Activated gamma-delta T cell (primary cell): ENCODE results near the gene SNORC.

ENCODE experiments used
- DNase-seq: peaks from one replicate; lab custom pipeline; 2025; lab: John Stamatoyannopoulos, UW

The SNORC gene

DNA sequence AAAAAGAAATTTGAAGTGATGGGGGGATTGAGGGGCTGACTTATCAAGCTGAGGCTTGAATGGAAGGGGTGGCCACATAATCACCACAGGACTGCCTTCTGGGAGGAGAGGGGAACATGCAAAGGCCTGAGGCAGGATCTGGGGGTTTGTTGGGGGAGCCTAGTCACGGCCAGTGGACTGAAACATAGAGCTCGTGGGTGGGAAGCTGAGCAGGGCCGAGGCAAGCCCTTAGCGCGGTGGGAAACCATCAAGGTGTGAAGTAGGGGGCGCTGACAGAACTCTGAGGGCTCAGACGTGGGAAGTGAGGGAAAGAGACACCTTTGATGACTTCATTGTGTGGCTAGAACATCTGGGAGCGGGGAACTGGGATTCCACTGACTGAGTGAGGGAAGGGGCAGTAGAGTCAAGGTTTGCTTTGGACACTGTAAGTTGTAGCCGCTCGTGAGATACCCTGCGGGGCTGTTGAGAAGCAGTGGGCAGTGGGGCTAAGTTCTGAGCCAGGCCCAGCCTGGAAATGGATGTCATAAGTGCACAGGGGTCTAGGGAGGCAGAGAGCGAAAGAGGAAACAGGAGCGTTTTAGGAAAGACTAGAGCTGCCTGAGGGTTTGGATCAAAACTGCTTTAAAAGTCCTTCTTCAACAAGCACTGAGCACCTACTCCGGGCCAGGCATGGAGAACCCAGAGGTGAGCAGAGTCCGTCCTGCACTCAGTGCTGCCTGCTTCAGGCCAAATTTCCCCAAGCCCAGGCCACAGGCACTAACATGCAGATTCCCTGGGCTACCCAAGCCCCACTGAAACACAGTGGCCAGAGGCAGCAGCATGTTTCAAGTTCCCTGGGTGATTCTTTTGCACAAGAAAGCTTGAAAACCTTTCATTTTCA is 686 bp upstream of the SNORC start:
- no peak for DNase-seq

DNA sequence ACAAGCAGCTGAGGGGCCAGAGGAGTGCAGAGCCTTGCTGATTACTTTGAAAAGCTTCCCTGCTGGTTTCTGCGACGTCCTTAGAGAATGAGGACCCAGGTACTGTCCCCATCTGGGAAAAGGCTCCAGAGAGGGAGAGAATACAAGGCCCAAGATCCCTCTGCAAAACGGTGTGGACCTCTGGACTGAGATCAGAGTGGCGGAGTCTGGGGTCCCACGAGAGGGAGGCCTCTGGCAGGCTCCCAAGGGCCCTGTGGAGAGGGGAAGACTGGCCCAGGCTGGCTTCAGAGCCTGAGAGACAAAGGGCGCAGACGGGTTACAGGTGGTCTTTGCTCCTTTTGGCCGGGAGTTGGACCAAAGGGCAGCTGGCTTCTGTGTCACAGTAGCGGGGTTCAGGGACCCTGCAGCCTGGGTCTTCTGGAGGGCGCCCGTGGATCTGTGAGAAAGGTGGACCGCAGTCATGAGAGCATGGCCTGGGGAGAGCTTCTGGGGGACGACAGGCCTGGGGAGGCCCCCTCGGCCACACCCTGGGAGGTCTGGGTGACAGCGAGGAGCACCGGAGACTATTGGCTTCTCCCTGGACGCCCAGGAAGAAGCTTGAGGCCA is 805 bp downstream of the SNORC start:
- no peak for DNase-seq

DNA sequence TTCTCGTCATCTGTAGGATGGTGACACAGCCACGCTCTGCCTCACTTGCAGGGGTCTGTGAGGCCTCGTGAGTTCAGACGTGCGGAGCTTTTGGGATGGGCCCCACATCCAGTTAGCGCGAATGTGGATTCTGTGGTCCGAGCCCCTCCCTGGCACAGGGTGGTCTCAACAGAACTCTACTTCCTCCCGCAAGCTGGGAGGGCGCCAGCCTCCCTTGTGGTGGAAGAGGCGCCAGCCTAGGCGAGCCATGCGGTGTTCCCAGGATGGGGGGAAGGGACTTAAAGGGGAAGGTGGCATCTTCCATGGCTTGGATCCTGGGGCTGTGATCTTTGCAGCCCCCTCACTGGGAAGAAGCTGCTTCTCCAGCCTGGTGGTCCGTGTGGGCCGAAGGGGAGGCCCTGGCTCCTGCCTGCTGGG is 1.4 kb downstream of the SNORC start:
- DNase-seq: no peak

DNA sequence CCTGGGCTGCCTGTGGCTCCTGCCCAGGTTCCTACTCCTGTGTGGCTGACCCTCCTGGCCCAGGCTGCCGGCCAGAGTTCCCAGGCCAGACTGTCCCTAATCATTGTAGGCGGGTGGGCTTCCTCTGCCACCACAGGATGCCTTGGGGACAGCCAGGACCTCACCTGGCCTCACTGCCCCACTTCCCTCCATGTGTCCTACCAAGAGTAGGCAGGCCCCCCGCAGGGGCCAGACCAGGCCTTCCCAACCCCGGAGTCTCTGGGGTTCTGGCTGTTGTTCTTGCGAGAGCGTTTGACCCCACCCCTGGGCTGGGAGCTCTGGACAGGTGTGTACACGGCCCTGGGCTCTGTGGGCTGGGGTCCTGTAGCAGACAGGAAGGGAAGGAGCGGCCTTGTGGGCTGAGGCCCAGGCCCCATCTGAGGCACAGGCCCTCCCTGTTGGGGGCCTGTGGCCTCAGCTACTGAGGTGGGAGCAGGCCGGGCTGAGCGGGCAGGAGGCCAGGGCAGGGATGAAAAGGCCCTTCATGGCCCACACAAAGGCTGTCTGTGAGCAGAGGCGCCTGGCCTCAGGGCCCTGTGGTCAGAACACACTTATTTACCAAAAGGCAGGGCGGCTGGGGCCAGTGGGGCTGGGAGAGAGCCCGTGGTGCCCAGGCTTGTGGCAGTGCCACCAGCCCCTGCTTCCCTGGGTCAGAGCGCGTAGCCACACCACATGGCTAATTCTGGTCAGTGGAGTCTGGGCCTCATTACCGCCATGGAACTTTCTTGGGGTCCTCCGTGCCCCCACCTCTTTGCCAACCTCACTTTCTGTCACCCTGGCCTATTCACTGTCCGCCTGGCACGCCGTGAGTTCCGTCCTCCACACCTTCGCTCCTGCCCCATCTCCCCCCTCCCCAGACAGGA is 2.0 kb downstream of the SNORC start:
- no peak for DNase-seq

DNA sequence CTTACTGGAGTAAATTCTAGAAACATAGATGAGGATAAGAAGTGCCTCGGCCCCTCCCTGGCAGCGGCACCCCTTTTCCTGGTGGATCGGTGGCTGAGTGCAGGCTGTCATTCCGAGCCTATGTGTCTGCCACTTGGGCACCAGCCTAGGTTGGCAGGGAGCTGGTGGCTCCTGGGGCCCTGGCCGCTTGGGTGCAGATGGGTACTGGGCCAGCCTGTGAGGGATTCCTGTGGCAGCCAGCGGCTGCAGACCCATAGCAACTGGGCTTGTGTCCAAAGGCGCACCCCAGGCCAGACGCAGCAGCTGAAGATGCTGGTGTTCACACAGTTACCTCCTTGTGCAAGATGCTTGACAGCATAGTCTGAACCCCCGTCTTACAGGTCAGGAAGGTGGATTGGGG is 2.8 kb downstream of the SNORC start:
- DNase-seq: no peak

DNA sequence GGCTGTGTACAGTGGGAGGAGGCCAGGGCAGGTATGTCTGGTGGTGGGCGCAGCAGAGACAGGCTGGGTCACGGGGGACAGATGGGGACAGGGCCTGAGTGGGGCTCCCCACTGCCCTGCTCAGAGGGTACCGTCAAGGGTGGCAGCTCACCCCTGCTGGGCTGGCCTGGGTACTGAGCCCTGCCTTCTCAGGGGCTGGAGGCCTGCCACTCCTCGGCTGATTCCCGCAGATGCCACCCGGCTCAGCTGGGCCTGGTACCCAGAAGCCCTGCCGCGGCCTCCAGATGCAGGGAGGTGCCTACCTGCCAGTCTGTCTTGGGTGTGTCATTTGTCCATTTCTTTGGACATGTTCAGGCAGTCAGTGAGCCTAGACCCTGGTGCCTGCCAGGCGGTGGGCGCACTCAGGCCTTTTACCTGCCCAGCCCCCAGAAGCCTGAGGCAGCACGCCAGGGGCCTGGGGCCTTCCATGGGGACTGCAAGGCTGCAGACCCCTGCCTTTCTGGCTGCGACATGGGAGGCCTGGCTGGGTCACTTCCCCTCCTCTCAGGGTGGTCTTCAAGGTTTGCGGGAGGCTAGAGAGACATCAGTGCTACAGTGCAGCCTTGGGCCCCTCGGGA is 3.3 kb downstream of the SNORC start:
- DNase-seq: no peak

DNA sequence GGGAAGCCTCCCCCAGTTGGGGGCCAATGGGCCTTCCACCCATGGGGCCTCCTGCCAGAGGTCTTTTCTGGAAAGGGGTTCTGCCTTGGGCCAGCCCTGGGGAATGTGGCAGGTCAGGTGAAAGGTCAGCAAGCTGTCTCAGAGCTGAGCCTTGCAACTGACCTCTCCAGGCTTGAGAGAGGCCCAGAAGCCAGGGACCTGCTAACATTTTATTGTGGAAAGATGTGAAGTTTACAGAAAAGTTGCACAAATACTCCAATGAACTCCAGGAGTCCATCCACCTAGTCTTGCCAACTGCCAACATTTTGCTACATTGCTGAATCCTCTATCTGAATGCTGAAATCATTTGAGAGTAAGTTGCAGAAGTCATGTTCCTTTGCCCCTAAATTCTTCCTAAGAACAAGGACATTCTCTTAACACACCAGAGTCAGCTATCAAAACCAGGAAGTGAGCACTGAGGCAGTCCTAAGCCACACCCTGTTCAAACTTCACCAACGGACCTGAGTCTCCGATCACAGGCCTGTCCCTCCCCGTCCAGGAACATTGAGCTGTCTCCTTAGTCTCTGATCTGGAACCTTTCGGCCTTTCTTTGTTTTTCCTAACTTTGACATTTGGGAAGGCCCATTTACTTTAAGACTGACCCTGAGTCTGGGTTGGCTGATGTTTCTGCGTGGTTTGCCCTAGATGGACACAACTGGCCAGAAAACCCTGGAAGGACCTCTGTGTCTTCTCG is 4.0 kb downstream of the SNORC start:
- no peak for DNase-seq

DNA sequence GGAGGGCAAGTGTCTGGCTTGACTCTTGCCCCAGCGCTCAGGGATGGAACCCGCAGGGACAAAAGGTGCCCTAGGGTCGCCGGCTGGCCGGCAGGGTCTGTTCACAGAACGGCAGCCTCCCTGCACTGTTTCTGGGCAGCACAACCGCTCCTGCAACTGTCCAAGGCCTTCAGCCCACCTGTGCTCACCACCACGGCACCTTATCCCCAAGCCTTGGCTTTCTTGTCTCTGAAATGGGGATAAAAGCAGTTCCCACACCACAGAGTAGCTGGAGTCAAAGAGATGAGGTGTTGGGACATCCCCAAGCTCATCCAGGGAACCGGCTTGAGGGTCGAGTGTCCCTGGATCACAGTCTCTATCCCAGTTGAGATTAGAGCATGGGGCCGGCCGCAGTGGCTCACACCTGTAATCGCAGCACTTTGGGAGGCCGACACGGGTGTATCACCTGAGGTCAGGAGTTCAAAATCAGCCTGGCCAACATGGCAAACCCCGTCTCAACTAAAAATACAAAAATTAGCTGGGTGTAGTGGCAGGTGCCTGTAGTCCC is 4.7 kb downstream of the SNORC start:
- DNase-seq: no peak

DNA sequence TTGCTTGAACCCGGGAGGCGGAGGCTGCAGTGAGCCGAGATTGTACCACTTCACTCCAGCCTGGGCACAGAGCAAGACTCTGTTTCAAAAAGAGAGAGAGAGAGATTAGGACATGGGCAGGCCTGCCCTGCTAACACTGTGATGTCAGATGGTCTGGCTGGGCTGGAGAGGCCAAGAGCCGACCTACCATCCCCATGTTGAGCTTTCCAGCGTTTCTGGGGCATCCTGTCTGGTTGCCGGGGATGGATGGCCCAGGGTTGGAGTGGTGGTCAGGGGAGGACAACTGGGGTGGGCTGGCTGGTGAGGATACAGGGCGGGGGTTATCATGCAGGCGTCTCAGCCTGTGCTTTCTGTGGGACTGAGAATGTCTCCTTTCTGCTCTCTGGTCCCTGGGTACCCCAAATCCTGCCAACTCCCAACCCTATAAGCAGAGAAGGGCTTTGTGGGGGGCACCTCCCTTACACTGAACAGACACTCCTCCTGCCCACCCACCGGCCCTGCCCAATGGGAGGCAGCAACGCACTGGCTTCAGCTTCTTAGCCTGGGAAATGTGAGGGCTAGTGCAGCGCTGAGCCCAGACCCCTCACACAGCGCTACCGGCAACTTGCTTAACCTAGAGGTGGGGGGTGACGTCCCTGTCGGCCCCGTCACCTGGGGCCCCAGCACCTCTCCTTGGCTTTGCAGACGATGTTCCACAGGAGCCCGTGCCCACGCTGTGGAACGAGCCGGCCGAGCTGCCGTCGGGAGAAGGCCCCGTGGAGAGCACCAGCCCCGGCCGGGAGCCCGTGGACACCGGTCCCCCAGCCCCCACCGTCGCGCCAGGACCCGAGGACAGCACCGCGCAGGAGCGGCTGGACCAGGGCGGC is 5.4 kb downstream of the SNORC start:
- DNase-seq: no peak

DNA sequence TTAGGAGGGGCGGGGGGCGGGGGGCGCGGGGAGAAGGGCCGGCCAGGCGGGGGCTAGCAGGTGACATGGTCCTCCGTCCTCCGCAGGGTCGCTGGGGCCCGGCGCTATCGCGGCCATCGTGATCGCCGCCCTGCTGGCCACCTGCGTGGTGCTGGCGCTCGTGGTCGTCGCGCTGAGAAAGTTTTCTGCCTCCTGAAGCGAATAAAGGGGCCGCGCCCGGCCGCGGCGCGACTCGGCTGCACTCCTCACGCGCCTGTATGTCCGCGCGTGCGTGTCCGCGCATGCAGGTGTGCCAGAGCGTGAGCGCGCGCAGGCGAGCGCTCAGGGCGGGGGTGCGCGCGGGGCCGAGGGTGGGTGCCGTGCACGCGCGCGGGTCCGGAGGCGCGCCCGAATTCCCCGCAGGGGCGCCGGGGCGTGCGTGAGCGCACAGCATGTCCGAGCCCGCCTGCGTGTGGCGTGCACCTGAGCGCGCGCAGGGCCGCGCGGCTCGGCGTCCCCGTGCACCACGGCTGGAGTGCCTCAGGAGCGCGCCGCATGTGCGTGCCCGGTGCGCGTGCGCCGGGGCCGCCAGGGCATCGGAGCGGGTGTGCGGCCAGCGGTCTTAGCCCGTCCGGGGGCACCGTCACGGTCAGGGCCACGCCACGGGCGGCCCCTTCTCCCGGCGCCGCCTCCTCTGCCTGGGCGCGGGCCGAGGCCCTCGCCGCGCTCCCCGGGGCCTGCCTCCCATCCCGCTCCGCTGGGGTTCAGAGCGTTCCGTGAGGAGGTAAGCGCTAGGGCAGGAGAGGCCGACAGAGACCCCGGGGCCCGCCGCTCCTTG is 6.3 kb downstream of the SNORC start:
- no peak for DNase-seq

DNA sequence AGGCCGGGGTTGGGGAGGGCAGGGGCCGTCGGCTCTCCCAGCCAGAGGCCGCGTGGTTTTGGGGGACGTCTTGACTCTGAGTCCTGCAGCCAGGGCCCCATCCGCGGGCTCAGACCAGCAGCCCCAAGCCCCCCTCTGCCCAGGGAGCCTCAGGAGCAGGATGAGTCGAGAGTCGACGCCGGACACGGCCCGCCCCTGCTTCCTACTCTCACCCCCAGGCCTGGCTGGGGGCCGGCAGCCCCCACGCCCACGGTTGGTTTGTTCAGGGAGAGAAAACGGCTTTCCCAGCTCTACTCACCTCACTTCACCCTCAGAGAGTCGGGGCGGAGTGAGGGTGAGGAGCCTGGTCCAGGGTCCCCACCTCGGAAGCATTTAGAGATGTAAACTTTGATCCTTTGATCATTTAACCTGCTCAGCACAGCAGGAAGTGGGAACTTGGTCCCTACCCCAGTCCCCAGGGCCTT is 6.9 kb downstream of the SNORC start:
- no peak for DNase-seq

DNA sequence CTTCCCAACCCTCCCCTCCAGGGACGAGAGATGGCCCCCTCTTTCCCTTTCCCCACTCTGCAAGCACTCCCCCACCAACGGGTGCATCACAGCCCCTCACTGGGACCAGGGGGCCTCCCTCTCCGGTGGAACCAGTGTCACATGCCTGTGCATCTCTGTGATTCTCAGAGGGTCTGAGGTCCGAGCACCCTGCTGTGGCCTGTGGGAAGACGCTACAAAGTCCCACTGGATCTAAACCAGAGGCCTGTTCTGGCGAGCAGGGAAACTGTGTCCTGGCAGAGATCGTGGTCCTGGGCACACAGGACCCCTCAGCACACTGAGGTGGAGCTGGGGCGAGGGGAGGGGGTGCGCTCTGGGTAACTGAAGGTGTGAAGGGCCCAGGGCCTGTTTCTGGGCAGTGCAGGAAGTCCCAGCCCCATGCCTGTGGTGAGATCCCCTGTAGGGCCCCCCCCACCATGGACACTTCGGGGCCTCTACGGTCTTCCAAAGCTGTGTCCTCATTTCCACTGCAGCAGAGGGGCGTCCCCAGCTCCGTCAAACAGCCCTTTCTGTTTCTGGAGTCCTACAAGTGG is 8.0 kb downstream of the SNORC start:
- no peak for DNase-seq

DNA sequence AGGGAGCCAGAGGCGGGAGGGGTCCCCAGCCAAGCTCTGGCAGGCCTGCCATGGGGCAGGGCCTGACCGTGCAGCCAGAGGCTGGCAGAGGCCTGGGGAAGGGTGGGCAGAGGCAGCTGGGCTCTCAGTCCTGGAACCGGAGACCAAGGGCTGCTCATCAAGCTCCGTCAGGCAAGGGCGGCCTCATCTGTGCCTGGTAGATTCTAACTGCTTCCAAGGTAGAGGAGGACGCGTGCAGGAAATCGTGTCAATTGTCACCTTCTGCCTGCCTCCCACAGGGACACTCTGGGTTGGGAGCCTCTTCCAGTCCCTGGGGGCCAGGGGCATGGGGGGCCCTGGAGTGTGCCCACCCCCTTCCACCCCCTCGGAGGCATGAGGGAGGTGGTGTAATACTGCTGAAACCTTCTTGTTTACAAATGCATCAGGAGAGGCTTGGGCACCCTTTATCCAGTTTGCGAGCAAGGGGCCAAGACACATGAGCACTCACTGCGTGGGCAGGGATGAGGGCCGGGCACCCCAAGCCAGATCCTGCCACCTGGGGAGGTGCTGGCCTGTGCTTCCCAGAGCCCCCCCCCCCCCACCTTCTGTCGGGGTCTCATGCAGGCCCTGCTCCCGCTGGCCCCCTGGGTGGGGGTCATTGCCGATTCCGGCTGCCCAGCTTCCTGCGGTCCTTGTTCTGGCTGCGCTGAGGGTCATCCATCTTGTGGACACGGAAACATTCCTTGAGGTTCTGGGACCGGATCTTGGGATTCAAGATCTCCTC is 9.0 kb downstream of the SNORC start:
- DNase-seq: no peak

DNA sequence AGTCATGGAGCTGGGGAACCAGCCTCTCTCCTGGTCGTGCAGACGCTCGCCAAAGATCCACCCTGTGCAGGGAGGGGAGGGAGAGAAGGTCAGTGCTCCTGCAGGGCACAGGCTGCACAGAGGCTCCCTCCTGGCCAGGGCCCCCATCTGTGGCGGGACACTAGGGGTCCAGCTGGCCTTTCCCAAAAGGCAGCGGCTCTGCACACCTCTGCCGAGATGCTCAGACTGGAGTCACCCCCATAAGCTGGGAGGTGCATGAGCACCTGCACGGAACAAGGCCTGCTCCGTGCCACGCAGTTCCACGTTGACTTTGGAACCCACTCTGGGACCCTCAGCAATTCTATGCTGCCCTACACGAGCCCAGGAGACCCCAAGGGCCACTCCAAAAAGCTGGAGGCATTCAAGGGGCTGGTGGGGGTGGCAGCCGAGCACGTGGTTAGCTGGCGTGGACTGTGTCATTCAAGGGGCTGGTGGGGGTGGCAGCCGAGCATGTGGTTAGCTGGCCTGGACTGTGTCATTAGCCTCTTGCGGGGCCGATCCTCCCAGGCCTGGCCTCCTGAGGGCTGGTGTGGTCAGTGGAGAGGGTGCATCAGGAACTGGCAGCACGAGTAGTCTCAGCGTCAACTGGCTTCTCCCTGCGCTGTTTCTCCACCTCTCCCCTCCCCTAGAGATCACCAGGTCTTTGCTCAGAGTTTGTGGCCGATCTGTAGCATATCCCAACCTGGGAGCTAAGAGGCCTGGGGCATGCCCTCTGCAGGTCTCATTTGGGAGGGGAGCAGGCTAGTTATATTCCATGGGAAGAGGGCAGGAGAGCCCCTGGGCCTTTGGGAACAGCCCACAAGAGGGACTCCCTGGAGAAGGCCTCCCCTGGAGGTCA is 9.8 kb downstream of the SNORC start:
- DNase-seq: no peak

DNA sequence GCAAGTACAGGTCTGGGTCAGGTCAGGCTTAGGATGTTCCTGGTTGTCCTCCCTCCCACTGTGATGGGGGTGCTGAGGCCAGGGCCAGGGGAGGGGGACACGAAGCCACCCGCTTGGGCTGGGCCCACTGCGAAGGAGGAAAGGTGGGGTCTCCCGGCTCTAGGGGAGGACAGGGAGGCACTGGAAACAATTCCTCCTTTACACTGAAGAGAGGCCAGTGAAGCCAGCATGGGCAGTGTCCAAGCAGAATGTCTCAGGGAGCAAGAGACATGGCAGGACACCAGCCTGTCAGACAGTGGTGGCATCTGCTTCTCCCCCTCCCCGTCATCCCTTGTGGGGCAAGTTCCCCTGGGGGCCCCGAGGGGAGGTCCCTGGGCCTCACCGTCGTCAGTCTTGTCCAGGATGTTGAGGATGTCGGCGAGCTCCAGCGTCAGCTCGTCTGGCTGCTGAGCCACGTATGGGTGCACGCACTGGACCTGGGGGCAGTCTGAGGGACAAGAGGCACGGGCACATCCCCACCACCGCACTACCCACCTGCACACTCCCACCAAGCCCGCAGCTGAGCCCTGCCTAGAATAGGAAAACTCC is 10.8 kb downstream of the SNORC start:
- no peak for DNase-seq

DNA sequence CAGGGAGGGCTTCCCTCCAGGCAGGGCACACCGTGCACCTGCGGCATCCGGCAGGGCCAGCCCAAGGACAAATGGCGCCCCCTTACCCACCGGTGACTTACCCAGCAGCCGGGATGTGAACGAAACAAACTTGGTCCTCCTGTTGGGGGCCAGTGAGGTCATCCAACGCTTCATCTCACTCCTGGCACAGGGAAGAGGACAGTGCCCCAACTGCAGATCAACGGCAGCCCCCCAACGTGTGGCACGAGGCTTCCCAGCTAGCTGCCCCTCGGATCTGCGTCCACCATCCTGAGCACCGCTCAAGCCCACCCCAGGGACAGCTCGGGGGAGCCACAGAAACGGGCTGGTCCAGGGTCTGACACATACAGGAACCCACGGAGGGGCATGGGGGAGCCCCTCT is 12.0 kb downstream of the SNORC start:
- no peak for DNase-seq
